ENCODE results near the gene C9orf72.

The C9orf72 gene

DNA sequence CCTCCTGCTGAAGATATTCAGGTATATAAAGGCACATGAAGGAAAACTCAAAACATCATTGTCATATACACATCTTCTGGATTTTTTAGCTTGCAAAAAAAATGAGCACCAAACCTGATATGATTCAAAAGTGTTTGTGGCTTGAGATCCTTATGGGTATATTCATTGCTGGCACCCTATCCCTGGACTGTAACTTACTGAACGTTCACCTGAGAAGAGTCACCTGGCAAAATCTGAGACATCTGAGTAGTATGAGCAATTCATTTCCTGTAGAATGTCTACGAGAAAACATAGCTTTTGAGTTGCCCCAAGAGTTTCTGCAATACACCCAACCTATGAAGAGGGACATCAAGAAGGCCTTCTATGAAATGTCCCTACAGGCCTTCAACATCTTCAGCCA lies 49.0 kb downstream of the C9orf72 start, which contains the start of gene IFNK:
Gene IFNK, plus strand, starts transcription at position 55 of the 400 bp plus-strand sequence. Its CDS starts 47 bp downstream, at position 102.
- Histone ChIP-seq H3K4me1 (ENCODE audit: insufficient read depth, poor library complexity, severe bottlenecking) (peaks cover 71% of the 10 kb centered on the region), H3K4me3 (ENCODE audit: severe bottlenecking) (peak within 1 kb of the TSS; percentile 10), H3K27ac (ENCODE audit: poor library complexity, severe bottlenecking) (peak within 1 kb of the TSS; percentile 99), H3K27me3 (ENCODE audit: insufficient read depth, poor library complexity, severe bottlenecking) (no peaks in the 10 kb centered on the region), H3K36me3 (ENCODE audit: low read depth) (peaks cover 12% of the 10 kb centered on the region), H3K9me3 (ENCODE audit: severe bottlenecking) (no peaks in the 10 kb centered on the region)
- DNase-seq (ENCODE audit: low spot score) (no peak), ATAC-seq (ENCODE audit: low read depth) (peak; percentile 3; the same call in 1 of the 3 replicates)
- TF ChIP-seq, protein P1, sequence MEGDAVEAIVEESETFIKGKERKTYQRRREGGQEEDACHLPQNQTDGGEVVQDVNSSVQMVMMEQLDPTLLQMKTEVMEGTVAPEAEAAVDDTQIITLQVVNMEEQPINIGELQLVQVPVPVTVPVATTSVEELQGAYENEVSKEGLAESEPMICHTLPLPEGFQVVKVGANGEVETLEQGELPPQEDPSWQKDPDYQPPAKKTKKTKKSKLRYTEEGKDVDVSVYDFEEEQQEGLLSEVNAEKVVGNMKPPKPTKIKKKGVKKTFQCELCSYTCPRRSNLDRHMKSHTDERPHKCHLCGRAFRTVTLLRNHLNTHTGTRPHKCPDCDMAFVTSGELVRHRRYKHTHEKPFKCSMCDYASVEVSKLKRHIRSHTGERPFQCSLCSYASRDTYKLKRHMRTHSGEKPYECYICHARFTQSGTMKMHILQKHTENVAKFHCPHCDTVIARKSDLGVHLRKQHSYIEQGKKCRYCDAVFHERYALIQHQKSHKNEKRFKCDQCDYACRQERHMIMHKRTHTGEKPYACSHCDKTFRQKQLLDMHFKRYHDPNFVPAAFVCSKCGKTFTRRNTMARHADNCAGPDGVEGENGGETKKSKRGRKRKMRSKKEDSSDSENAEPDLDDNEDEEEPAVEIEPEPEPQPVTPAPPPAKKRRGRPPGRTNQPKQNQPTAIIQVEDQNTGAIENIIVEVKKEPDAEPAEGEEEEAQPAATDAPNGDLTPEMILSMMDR (IDR thresholded peaks at IDR 0.05; ENCODE audit: poor library complexity, severe bottlenecking), result no peak

DNA sequence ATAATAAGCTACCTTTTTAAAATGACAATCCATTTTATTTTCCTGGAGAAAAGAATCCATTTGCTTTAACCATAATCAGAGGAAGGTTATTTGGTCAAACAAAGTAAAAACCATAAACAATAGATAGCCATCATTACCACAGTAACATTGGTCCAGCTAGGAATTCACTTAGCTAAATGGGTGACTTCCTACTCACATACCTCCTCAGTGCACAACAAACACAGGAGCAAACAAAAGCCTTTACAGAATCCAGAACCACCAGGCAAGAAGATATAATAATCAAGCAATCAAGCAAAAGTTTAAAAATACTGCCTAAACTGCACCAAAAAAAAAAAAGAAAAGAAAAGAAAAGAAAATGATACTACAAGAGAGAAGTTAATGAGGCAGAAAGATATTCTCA lies 50.1 kb downstream of the C9orf72 start:
- Histone ChIP-seq H3K4me3 (ENCODE audit: severe bottlenecking) (no peak overlapping the region), H3K27ac (ENCODE audit: poor library complexity, severe bottlenecking) (peak overlapping the region; percentile 99), H3K9me3 (ENCODE audit: severe bottlenecking) (no peaks in the 10 kb centered on the region), H3K4me1 (ENCODE audit: insufficient read depth, poor library complexity, severe bottlenecking) (peaks cover 82% of the 10 kb centered on the region), H3K36me3 (ENCODE audit: low read depth) (peaks cover 12% of the 10 kb centered on the region), H3K27me3 (ENCODE audit: insufficient read depth, poor library complexity, severe bottlenecking) (no peaks in the 10 kb centered on the region)
- DNase-seq (ENCODE audit: low spot score) (no peak), ATAC-seq (ENCODE audit: low read depth) (no peak)
- TF ChIP-seq, protein P1 (IDR thresholded peaks at IDR 0.05; ENCODE audit: poor library complexity, severe bottlenecking), result no peak

DNA sequence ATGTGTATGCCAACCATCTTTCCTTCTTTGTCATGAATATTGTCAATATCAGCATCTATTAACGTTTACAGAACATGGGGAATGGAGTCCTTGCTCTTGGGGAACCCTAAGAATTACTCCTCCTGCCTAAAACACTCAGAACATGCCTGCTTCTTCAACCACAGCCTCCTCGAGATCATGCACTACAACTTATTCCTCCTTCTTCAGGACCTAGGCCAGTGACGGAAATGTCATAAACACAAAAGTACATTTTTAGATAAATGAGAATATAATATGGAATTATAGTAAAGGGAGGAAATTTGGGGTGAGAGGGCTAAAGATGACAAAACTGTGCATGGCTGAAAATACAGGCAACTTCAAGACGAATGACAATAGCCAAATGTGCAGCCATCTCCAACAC lies 52.3 kb downstream of the C9orf72 start:
- ATAC-seq (ENCODE audit: low read depth) (no peak), DNase-seq (ENCODE audit: low spot score) (no peak)
- peaks cover 3% of the 10 kb centered on the region; the same call in 1 of the 2 replicates for H3K36me3 ChIP-seq (ENCODE audit: low read depth)
- H3K27me3 ChIP-seq (ENCODE audit: insufficient read depth, poor library complexity, severe bottlenecking), result no peaks in the 10 kb centered on the region
- H3K4me3 ChIP-seq (ENCODE audit: severe bottlenecking), result no peak overlapping the region
- H3K9me3 ChIP-seq (ENCODE audit: severe bottlenecking), result no peaks in the 10 kb centered on the region
- TF ChIP-seq, protein P1 (IDR thresholded peaks at IDR 0.05; ENCODE audit: poor library complexity, severe bottlenecking), result no peak
- H3K4me1 ChIP-seq (ENCODE audit: insufficient read depth, poor library complexity, severe bottlenecking), result peaks cover 66% of the 10 kb centered on the region
- H3K27ac ChIP-seq (ENCODE audit: poor library complexity, severe bottlenecking), result peak overlapping the region; percentile 99

DNA sequence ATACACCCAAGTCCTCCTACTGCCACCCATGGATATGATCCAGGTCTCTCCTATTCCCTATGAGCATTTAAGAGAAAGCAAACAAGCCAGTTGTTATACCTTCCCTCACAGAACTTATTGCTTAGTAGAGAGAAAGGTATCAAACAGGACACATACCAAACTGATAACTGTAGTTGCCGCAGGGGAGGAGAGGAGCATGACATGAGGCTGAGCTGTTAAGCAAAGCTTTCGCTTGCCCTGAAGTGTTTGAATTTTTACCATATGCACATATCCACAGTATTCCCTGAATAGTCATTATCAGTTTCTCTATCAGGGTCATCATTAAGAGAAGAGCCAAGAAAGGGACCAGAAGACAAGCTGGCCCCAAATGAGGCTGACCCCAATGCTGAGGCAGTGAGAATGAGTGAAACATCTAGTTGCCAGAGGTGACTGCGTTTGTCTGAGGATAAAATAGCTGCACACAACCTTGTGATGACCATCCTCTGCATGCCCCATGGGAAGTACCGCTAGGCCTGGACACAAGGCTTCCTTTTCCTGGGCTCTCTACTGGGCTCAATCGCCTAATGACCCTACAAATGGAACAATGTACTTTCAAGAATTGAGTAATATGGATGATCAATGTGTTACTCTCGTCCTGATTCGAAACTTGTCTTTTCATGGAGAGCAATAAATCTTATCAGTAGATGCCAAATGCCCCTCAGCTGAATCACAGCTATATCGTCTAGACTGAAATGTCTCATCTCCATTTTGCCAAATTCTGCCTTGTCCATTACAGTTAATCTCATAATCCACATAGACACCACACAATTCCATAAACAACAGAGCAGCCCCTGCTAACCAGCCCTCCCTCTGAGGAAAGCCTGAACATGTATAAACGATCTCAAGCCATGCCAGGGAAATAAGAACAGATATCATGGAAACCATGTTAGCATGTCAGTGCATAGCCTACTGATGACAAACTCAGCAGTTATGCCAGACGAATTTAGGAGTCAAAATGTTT lies 53.5 kb downstream of the C9orf72 start:
- peak; percentile 86 for ATAC-seq (ENCODE audit: low read depth)
- H3K9me3 ChIP-seq (ENCODE audit: severe bottlenecking), result no peaks in the 10 kb centered on the region
- peak; percentile 72 for DNase-seq (ENCODE audit: low spot score)
- TF ChIP-seq, protein P1 (IDR thresholded peaks at IDR 0.05; ENCODE audit: poor library complexity, severe bottlenecking), result no peak
- peak overlapping the region; percentile 99 for H3K27ac ChIP-seq (ENCODE audit: poor library complexity, severe bottlenecking)
- peaks cover 3% of the 10 kb centered on the region; the same call in 1 of the 2 replicates for H3K36me3 ChIP-seq (ENCODE audit: low read depth)
- no peaks in the 10 kb centered on the region for H3K27me3 ChIP-seq (ENCODE audit: insufficient read depth, poor library complexity, severe bottlenecking)
- H3K4me1 ChIP-seq (ENCODE audit: insufficient read depth, poor library complexity, severe bottlenecking), result peaks cover 55% of the 10 kb centered on the region
- H3K4me3 ChIP-seq (ENCODE audit: severe bottlenecking), result no peak overlapping the region

Measured in RWPE2 (cell line).